ENCODE data around the gene BTBD10. TPM values are rescaled to one million over a fixed set of nuclear protein-coding genes. Genes with fewer than 3 reads are reported as not detected.
"Not testable (repeated sequence)": the region's sequence is repeated elsewhere in the genome, so short reads cannot be mapped to it uniquely, and the experiment has no call there.

Gene BTBD10
- total RNA-seq, 2 donors from 2014 or later, result 25.8 to 34.6 TPM

DNA sequence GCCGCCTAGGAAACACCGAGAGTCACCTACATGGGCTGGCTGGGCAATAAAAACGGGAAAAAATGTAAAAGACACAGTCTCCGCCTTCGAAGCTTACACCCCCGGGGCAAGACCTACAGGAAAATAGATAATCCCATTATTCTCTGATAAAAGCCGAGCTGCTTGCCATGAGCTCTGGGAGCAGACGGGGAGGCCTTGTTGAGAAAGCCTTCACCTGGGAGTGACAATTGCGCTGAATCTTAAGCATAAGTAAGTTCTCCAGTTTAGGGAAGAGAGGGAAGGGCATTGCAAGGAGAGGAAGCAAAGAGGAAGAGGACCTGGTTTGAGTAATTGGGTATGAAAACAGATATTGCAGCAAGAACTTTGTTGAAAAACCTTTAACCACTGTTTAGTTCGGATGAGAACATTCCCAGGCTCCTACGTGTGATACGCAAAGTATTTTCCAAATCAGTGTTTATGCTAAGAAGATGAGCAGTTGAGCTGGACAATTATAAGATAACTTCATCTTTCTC, 813 bp upstream of the BTBD10 start:
- Mint-ChIP-seq H3K27ac (peak overlapping the region; percentile 90 to 99), H3K36me3 (no peaks in the 10 kb centered on the region), H3K4me1 (ENCODE audit: low read depth in 2 of 2) (peaks cover 34 to 37% of the 10 kb centered on the region in 2 donors), H3K9me3 (no peaks in the 10 kb centered on the region), H3K4me3 (peak overlapping the region; percentile 97), H3K27me3 (no peaks in the 10 kb centered on the region)
- no peak for ATAC-seq
- DNase-seq (ENCODE audit: low spot score), result no peak

DNA sequence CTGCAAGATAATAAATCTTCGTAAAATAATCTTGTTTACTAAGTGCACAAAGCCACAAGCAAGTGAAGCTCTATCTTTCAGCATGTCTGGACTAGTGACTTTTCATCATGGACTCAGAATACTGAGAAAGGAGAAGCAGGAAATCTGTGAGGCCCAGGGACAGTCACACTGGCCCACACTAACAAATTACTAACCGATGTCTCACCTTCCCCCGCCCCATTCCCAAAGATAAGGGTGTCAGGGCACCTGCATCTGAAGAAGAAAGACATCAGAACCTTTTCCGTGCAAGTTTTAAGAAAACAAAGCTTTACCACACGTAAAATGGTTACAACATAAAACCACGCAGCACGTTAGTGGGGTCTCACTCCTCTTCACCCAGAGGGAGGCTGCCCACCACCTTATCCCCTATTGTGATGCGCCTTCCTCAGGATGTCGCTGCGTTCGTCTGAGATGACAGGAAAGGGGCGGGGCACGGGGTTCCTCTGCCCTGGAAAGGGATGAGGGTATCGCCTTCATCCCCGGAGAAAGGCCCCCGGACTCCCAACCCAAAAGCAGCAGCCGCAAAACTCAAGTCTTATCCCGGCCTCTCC, 616 bp downstream of the BTBD10 start:
- peak; percentile 59 to 68 for ATAC-seq
- H3K4me3 Mint-ChIP-seq, result peak overlapping the region; percentile 97
- H3K9me3 Mint-ChIP-seq, result no peaks in the 10 kb centered on the region
- peak; percentile 73 for DNase-seq (ENCODE audit: low spot score)
- peak overlapping the region; percentile 90 to 99 for H3K27ac Mint-ChIP-seq
- peaks cover 34 to 37% of the 10 kb centered on the region in 2 donors for H3K4me1 Mint-ChIP-seq (ENCODE audit: low read depth in 2 of 2)
- H3K36me3 Mint-ChIP-seq, result no peaks in the 10 kb centered on the region
- no peaks in the 10 kb centered on the region for H3K27me3 Mint-ChIP-seq

DNA sequence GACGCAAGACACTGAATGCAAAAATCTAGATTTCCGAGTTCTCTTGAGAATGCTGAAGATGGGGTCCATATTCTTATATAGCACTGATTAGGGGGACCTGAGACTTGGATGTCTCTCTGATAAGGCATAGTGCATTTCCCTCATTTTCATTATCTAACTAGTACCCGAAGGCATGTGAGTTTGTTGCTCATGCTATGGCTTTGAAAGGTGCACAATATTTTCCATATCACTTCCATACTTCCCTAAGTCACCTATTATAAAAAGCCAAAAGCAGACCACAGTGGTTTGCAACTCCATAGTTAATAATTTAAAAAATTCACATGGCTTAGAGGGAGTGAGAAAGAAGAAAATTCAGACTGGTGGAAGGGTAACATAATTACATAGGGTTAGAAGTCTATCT, 1.7 kb downstream of the BTBD10 start:
- no peaks in the 10 kb centered on the region for H3K36me3 Mint-ChIP-seq

DNA sequence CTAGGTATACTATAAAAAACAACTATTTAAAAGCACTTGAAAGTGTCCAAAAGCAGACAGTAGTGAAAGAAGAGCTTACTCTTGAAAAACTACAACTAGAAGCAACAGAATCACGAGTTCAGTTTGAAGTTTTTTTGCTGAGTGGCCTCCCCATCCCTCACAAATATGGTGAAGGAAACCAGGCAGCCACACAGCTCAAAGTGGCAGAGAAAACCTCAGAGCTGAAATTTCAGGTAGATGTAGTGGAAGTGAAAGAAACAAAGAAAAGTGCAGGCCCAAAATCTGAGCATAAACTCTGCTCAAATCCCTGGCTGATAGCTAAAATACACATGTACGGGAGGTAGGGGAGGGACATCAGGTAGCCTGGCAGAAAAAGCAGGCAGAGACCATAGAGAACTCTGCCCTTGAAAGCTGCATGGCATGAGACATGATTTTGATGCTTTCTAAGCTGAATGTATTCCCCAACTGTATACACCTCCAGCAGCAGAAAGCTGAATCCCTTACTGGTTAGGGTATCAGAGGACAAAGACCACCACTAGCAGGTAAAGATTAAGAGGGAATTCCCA, 12.1 kb downstream of the BTBD10 start:
- Mint-ChIP-seq H3K9me3 (no peaks in the 10 kb centered on the region), H3K36me3 (no peaks in the 10 kb centered on the region), H3K4me3 (no peak overlapping the region), H3K27ac (peak overlapping the region in 1 of 2 donors; percentile 43), H3K4me1 (ENCODE audit: low read depth in 2 of 2) (peaks cover 42 to 44% of the 10 kb centered on the region in 2 donors), H3K27me3 (no peaks in the 10 kb centered on the region)
- DNase-seq (ENCODE audit: low spot score), result no peak
- no peak for ATAC-seq

More for the DNA sequence above, 1.7 kb downstream of the BTBD10 start:
- Mint-ChIP-seq H3K4me1 (ENCODE audit: low read depth in 2 of 2) (peaks cover 34 to 37% of the 10 kb centered on the region in 2 donors), H3K4me3 (peak overlapping the region; percentile 97), H3K27me3 (no peaks in the 10 kb centered on the region), H3K9me3 (no peaks in the 10 kb centered on the region), H3K27ac (peak overlapping the region in 1 of 2 donors; percentile 99)
- ATAC-seq (no peak), DNase-seq (ENCODE audit: low spot score) (no peak)

DNA sequence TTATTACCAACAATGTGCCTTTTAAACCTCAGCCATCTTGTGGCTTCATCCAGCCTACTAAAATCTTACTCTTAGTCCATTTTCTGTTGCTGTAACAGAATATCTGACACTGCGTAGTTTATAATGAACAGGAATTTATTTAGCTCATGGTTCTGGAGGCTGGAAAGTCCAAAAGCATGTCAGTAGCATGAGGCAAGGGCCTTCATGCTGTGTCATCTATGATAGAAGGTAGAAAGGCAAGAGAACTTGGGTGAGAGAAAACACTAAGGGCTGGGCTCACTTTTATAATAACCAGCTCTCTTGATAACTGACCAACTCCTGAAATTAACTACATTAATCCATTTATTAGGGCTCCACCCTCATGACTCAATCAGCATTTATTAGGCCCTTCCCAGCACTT, 13.5 kb downstream of the BTBD10 start:
- DNase-seq (ENCODE audit: low spot score) (no peak), ATAC-seq (no peak)
- H3K4me1 Mint-ChIP-seq (ENCODE audit: low read depth in 2 of 2), result peaks cover 39 to 40% of the 10 kb centered on the region in 2 donors
- no peaks in the 10 kb centered on the region for H3K27me3 Mint-ChIP-seq
- H3K36me3 Mint-ChIP-seq, result no peaks in the 10 kb centered on the region
- H3K9me3 Mint-ChIP-seq, result no peaks in the 10 kb centered on the region
- H3K4me3 Mint-ChIP-seq, result no peak overlapping the region
- H3K27ac Mint-ChIP-seq, result no peak overlapping the region

DNA sequence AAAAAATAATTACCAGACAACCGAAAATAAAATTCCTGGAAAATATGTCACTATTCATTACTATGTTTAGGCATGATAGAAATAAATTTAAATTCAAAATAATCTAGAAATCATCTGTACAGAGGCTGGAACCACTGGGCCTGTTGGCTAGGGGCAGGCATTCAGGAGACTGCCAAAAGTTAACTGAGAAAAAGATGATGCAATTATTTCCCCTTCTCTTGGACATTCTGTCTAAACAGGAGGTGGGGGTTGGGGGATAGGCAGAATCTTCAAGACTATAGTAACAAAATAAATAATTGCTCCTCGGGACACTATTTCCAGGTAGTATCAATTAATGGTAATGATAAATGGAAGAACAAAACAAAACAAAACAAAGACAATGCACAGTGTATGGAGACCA, 14.1 kb downstream of the BTBD10 start:
- no peak overlapping the region for H3K4me3 Mint-ChIP-seq
- peak overlapping the region in 1 of 2 donors; percentile 15 for H3K27ac Mint-ChIP-seq
- DNase-seq (ENCODE audit: low spot score), result no peak
- H3K27me3 Mint-ChIP-seq, result no peaks in the 10 kb centered on the region
- ATAC-seq, result no peak
- no peaks in the 10 kb centered on the region for H3K36me3 Mint-ChIP-seq
- H3K9me3 Mint-ChIP-seq, result no peaks in the 10 kb centered on the region
- H3K4me1 Mint-ChIP-seq (ENCODE audit: low read depth in 2 of 2), result peaks cover 39 to 40% of the 10 kb centered on the region in 2 donors

DNA sequence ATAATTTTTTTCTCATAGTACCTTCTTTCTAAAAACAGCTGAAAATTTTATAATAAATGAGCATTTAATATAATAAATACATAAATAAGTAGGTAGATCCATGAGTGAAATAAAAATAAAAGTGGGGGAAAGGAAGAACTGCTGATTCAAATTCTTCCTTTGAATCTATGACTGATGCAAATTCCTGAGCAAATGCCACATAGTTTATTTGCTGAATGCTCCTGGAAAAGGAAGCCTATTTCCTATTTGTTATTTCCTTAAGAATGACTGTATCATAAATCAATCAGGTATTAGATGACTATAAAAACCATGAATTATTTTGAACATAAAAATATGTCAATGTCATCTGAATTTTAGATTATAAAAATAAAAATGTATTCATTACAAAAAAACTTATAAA, 16.6 kb downstream of the BTBD10 start:
- H3K4me3 Mint-ChIP-seq, result no peak overlapping the region
- no peaks in the 10 kb centered on the region for H3K9me3 Mint-ChIP-seq
- no peaks in the 10 kb centered on the region for H3K27me3 Mint-ChIP-seq
- no peak for DNase-seq (ENCODE audit: low spot score)
- H3K36me3 Mint-ChIP-seq, result no peaks in the 10 kb centered on the region
- no peak overlapping the region for H3K27ac Mint-ChIP-seq
- peaks cover 33 to 38% of the 10 kb centered on the region in 2 donors for H3K4me1 Mint-ChIP-seq (ENCODE audit: low read depth in 2 of 2)
- ATAC-seq, result no peak

DNA sequence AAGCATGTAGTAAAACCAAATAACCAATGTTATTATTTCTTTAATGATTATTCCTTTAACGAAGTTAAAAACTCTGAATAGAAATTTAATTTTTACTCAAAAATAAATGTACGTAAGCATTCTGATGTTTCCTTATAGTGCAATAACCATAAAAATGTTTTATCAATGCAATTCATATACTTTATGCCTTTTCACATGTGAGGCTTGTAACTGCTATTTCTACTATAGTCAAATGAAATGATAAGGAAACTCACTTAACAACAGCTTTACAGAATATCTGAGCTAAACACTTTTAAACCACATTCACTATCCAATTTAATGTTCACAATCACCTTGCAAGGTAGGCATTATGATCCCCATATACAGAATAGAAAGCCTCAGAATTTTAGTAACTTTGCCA, 17.4 kb downstream of the BTBD10 start:
- H3K4me1 Mint-ChIP-seq (ENCODE audit: low read depth in 2 of 2), result peaks cover 24 to 30% of the 10 kb centered on the region in 2 donors
- no peak for ATAC-seq
- no peaks in the 10 kb centered on the region for H3K36me3 Mint-ChIP-seq
- no peak for DNase-seq (ENCODE audit: low spot score)
- H3K27me3 Mint-ChIP-seq, result no peaks in the 10 kb centered on the region
- H3K4me3 Mint-ChIP-seq, result no peak overlapping the region
- no peaks in the 10 kb centered on the region for H3K9me3 Mint-ChIP-seq
- H3K27ac Mint-ChIP-seq, result no peak overlapping the region

DNA sequence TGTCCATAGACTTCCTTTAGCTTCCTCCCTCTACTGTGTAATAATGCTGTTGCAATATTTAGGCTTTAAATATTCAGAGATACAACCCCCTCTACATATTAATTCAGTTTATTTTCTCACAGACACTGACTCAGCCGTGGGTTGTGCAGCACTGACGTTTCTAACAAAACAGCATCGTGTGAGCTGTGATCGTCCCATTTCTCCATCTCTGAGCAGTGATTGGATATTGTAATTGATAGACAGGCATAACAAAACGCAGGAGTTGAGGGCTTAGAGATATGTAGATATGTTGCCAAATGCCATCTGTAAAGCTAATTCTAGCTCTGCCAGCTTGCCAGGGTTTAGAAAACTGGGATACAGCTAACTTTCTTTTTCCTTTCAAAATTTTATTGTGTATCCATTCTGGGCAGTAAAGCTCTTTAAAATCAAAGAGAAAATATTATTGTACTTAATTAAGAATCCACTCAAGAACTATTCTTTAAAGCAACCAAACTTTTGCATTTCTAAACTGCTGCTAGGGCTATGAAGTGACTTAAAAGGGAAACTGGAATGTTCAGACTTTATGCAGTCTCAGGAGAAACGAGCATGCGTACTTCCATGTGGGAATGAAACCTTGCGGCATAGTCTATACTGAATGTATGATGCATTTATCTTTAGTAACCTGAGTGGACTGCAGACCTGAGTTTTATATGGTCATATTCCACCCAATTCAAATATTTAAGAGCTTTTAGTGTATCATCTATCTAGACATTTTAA, 22.7 kb downstream of the BTBD10 start:
- Mint-ChIP-seq H3K27me3 (no peaks in the 10 kb centered on the region), H3K36me3 (no peaks in the 10 kb centered on the region), H3K9me3 (no peaks in the 10 kb centered on the region), H3K27ac (no peak overlapping the region), H3K4me1 (ENCODE audit: low read depth in 2 of 2) (peaks cover 16 to 21% of the 10 kb centered on the region in 2 donors), H3K4me3 (no peak overlapping the region)
- DNase-seq (ENCODE audit: low spot score) (no peak), ATAC-seq (no peak)

DNA sequence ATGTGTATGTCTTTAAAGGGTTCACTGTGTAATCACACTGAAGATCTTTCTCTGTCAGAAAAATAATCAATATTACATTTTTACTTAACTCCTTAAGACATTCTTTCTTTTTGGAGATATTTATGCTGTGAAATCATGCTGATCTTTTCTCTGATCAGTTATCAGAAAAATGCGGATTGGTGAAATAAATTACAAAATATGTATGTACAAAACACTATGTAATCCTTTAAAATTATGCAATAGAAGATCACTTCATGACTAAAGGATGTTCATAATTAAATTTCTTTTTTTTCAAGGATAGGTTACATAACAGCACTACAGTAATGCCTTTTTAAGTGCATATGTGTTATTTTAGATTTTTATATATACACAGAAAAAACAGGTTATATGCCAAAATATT, 24.7 kb downstream of the BTBD10 start:
- H3K4me3 Mint-ChIP-seq, result no peak overlapping the region
- no peaks in the 10 kb centered on the region for H3K9me3 Mint-ChIP-seq
- H3K27ac Mint-ChIP-seq, result no peak overlapping the region
- ATAC-seq (no peak), DNase-seq (ENCODE audit: low spot score) (no peak)
- no peaks in the 10 kb centered on the region for H3K27me3 Mint-ChIP-seq
- peaks cover 25 to 30% of the 10 kb centered on the region in 2 donors for H3K4me1 Mint-ChIP-seq (ENCODE audit: low read depth in 2 of 2)
- no peaks in the 10 kb centered on the region for H3K36me3 Mint-ChIP-seq

DNA sequence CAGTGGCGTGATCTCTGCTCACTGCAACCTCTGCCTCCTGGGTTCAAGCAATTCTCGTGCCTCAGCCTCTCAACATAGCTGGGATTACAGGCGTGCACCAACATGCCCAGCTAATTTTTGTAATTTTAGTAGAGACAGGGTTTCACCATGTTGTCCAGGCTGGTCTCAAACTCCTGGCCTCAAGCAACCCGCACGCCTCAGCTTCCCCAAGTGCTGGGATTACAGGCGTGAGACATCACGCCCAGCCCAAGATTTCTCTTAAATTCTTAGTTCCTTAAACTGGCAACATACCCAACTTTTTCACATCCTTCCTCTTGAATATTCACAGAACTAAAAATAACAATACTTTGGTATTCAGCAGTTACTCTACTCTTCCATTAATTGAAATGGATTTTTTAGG, 26.2 kb downstream of the BTBD10 start:
- H3K27me3 Mint-ChIP-seq; H3K36me3 Mint-ChIP-seq; H3K9me3 Mint-ChIP-seq; ATAC-seq; H3K27ac Mint-ChIP-seq; DNase-seq (ENCODE audit: low spot score); H3K4me3 Mint-ChIP-seq: not testable (repeated sequence)
- peaks cover 24 to 28% of the 10 kb centered on the region in 2 donors for H3K4me1 Mint-ChIP-seq (ENCODE audit: low read depth in 2 of 2)

DNA sequence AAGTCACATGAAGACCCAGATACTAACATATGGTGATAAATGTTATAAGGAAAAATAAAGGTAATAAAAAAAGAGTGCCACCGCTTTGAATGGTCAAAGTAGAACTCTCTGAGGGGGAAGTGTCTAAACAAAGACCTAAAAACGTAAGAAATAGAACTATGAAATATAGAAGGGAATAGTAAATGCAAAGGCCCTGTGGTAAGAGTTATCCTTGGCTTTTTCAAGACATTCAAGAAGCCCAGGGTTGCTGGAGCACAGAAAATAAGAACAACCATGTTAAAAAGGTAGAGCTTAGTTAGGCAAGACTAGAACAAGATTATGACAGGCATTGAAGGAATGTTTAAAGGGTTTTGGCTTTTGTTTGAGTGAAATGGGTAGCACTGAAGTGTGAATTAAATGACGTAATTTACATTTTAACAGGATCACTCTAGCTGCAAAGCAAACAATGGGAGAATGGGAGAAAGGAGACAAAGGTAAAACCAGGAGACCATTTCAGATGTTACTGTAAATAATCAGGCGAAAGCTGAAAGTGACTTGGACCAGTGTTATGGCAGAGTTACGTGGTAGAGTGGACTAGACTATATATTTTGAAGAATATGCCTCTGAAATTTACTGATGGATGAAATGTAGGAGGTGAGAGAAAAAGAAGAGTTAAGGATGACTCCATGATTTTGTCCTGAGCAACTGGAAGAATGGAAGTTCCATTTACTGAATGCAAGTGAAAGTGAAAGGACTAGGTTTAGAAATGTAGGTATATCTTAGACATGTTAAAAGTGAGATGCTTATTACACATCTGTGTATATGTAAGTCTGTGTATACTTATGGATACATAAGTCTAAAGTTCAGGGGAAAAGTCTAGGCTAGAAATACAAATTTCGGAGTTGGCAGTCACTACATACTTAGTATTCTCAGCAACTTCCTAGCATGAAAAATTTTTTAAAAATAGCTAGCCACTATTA, 28.5 kb downstream of the BTBD10 start:
- H3K4me1 Mint-ChIP-seq (ENCODE audit: low read depth in 2 of 2), result peaks cover 28 to 31% of the 10 kb centered on the region in 2 donors
- H3K36me3 Mint-ChIP-seq, result peaks cover under 1% of the 10 kb centered on the region
- no peaks in the 10 kb centered on the region for H3K27me3 Mint-ChIP-seq
- DNase-seq (ENCODE audit: low spot score) (no peak), ATAC-seq (no peak)
- H3K4me3 Mint-ChIP-seq, result no peak overlapping the region
- H3K27ac Mint-ChIP-seq, result no peak overlapping the region
- H3K9me3 Mint-ChIP-seq, result no peaks in the 10 kb centered on the region

DNA sequence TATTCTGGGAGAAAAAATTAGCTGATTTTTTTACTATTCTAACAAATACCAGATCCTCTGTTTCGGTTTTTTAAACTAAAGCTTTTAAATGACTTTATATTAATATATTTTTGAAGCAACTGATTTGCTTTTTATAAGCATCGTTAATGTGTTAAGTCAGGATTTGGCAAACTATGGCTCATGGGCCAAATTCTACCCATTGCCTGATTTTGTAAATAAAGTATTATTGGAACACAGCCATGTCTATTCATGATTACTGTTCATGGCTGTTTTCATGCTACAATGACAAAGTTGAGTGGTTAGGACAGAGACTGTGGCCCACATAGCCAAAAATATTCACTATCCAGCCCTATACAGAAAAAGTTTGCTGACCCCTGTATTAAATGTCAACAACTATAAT, 29.6 kb downstream of the BTBD10 start:
- peak overlapping the region in 1 of 2 donors; percentile 23 for H3K27ac Mint-ChIP-seq
- ATAC-seq, result no peak
- no peaks in the 10 kb centered on the region for H3K9me3 Mint-ChIP-seq
- H3K4me3 Mint-ChIP-seq, result no peak overlapping the region
- H3K36me3 Mint-ChIP-seq, result peaks cover 11% of the 10 kb centered on the region
- H3K4me1 Mint-ChIP-seq (ENCODE audit: low read depth in 2 of 2), result peaks cover 32 to 34% of the 10 kb centered on the region in 2 donors
- H3K27me3 Mint-ChIP-seq, result no peaks in the 10 kb centered on the region
- no peak for DNase-seq (ENCODE audit: low spot score)

Measured in natural killer cell treated with Interleukin-12 subunit alpha and Interleukin-12 subunit beta and Interleukin-15 and Interleukin-18, amount 100 ng/mL, for 72 hours (primary cell).